Activated CD4-positive, alpha-beta T cell treated with anti-CD3 and anti-CD28 coated beads for 36 hours (primary cell): ENCODE data around the gene WDR91. TPM values are rescaled to one million over a fixed set of nuclear protein-coding genes. Genes with fewer than 3 reads are reported as not detected.
A peak's percentile ranks its signal among the peaks of the same experiment; 100 is the strongest.

Experiments
- ATAC-seq: fragments of 200-7000 bp; cut with Tn5 transposase; one replicate; pipeline ENCODE4 v1.10.0; 2021; ENCODE audit warnings: mild to moderate bottlenecking, moderate library complexity
- CTCF ChIA-PET: fragments of 350-600 bp; sonication (Branson Sonifier 250); formaldehyde crosslinking; loops from one replicate; lab custom pipeline; 2021; ENCODE audit warnings: antibody characterized with exemption; lab: Charles Lee
- POLR2A ChIA-PET: fragments of 350-600 bp; sonication (Branson Sonifier 250); formaldehyde crosslinking; loops from one replicate; lab custom pipeline; 2021; ENCODE audit warnings: antibody characterized with exemption, inconsistent platforms; lab: Charles Lee
- DNase-seq: peaks from one replicate; pipeline ENCODE4 v3.0.0-alpha.2; 2020
- H3K27ac Mint-ChIP-seq: one replicate; pipeline ENCODE4 v1.8.0; 2021; ENCODE audit warnings: mixed read lengths
- H3K27me3 Mint-ChIP-seq: one replicate; pipeline ENCODE4 v1.8.0; 2021; ENCODE audit warnings: mixed read lengths
- H3K36me3 Mint-ChIP-seq: one replicate; pipeline ENCODE4 v1.8.0; 2021; ENCODE audit warnings: low read depth, mixed read lengths
- H3K4me1 Mint-ChIP-seq: one replicate; pipeline ENCODE4 v1.8.0; 2021; ENCODE audit warnings: mixed read lengths
- H3K4me3 Mint-ChIP-seq: one replicate; pipeline ENCODE4 v1.8.0; 2021; ENCODE audit warnings: mild to moderate bottlenecking, moderate library complexity, mixed read lengths
- H3K9me3 Mint-ChIP-seq: one replicate; pipeline ENCODE4 v1.8.0; 2021; ENCODE audit warnings: low read depth, mixed read lengths
- intact Hi-C, 2 experiments: fragments of 100-400 bp; cut with DNase I in 1 of 2; cut with micrococcal nuclease in 1 of 2; formaldehyde crosslinking; loops; one replicate each; pipeline versions ENCODE4 v1.14.2 to v1.15.1; 2022 to 2024; cut with DNase I, micrococcal nuclease
- total RNA-seq, 2 experiments: library from RNA; stranded (reverse); gene quantifications; one replicate each; pipeline ENCODE4 v1.2.3, GENCODE V29; 2021

Gene WDR91
- total RNA-seq, 2 experiments from 2014 or later = 11.8 to 12.0 TPM

- H3K27ac Mint-ChIP-seq = no peak overlapping the region
- ATAC-seq (no peak), DNase-seq (no peak)
- intact Hi-C loops = no loop called here
- ChIA-PET POLR2A (no interaction called here), CTCF (interaction anchor here (0.6 to 1.6 kb wide), 3 partner anchors 9 to 66 kb away, joined by 3 read pairs; no protein-coding TSS in a partner anchor)
- H3K27me3 Mint-ChIP-seq = no peaks in the 10 kb centered on the region
- no peak overlapping the region for H3K4me3 Mint-ChIP-seq
- H3K9me3 Mint-ChIP-seq = no peaks in the 10 kb centered on the region
- peaks cover 44% of the 10 kb centered on the region for H3K4me1 Mint-ChIP-seq
- H3K36me3 Mint-ChIP-seq = peaks cover 13% of the 10 kb centered on the region
Measured at GRCh38 chr7:135209225-135209834, 2.0 kb downstream of the WDR91 start.

- peak overlapping the region; percentile 8 for H3K27ac Mint-ChIP-seq
- H3K36me3 Mint-ChIP-seq = peaks cover 20% of the 10 kb centered on the region
- no peak overlapping the region for H3K4me3 Mint-ChIP-seq
- DNase-seq (no peak), ATAC-seq (no peak)
- POLR2A ChIA-PET = interaction anchor here (0.7 kb wide), 1 partner anchor 895 kb away, joined by 3 read pairs; no protein-coding TSS in a partner anchor
- intact Hi-C loops = no loop called here
- peaks cover 47% of the 10 kb centered on the region for H3K4me1 Mint-ChIP-seq
- no peaks in the 10 kb centered on the region for H3K27me3 Mint-ChIP-seq
- CTCF ChIA-PET = interaction anchor here (0.6 kb wide), 1 partner anchor 222 kb away, joined by 3 read pairs; the partner anchor contains the start of gene AGBL3
- no peaks in the 10 kb centered on the region for H3K9me3 Mint-ChIP-seq
Measured at GRCh38 chr7:135208102-135208793, 3.1 kb downstream of the WDR91 start.

- Mint-ChIP-seq H3K4me1 (peaks cover 50% of the 10 kb centered on the region), H3K27me3 (no peaks in the 10 kb centered on the region), H3K36me3 (peaks cover 23% of the 10 kb centered on the region), H3K27ac (no peak overlapping the region), H3K9me3 (no peaks in the 10 kb centered on the region), H3K4me3 (no peak overlapping the region)
- DNase-seq (no peak), ATAC-seq (no peak)
- intact Hi-C loops = no loop called here
- ChIA-PET POLR2A (interaction anchor here (0.7 kb wide), 1 partner anchor 894 kb away, joined by 3 read pairs; no protein-coding TSS in a partner anchor), CTCF (no interaction called here)
Measured at GRCh38 chr7:135207406-135208101, 3.8 kb downstream of the WDR91 start.

GRCh38 chr7:135206941-135207391 lies 4.4 kb downstream of the WDR91 start:
- Mint-ChIP-seq H3K27me3 (no peaks in the 10 kb centered on the region), H3K27ac (peak overlapping the region; percentile 21), H3K4me3 (no peak overlapping the region), H3K4me1 (peaks cover 54% of the 10 kb centered on the region), H3K36me3 (peaks cover 28% of the 10 kb centered on the region), H3K9me3 (no peaks in the 10 kb centered on the region)
- intact Hi-C loops = no loop called here
- POLR2A ChIA-PET = no interaction called here
- DNase-seq = no peak
- CTCF ChIA-PET = interaction anchor here (0.8 kb wide), 1 partner anchor 97 kb away, joined by 3 read pairs; no protein-coding TSS in a partner anchor
- no peak for ATAC-seq

DNA sequence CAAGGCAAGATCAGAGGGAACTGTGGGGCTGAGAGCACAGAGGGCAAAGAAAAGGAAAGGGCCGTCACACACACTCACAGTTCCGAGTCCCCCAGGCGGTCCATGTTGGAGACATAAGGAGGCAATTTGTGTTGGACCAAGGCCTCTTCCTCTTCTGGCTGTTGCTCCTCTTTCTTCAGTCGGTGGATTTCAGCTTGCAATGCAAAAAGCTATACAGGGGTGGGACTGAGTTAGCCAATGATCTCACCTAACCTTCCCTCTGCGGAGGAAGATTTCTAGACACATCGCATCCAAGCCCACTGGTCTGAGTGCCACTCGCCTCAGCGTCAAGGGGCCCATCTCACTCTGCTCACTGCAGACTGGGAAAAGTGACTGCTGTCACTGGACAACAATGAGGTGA lies 5.5 kb downstream of the WDR91 start:
- intact Hi-C loops = no loop called here
- Mint-ChIP-seq H3K27ac (no peak overlapping the region), H3K27me3 (no peaks in the 10 kb centered on the region), H3K4me1 (peaks cover 57% of the 10 kb centered on the region), H3K9me3 (no peaks in the 10 kb centered on the region), H3K4me3 (no peak overlapping the region), H3K36me3 (peaks cover 34% of the 10 kb centered on the region)
- ChIA-PET POLR2A (interaction anchor here (0.7 kb wide), 1 partner anchor 733 kb away, joined by 3 read pairs; no protein-coding TSS in a partner anchor), CTCF (interaction anchor here (0.6 kb wide), 1 partner anchor 492 kb away, joined by 3 read pairs; no protein-coding TSS in a partner anchor)
- no peak for ATAC-seq
- no peak for DNase-seq

DNA sequence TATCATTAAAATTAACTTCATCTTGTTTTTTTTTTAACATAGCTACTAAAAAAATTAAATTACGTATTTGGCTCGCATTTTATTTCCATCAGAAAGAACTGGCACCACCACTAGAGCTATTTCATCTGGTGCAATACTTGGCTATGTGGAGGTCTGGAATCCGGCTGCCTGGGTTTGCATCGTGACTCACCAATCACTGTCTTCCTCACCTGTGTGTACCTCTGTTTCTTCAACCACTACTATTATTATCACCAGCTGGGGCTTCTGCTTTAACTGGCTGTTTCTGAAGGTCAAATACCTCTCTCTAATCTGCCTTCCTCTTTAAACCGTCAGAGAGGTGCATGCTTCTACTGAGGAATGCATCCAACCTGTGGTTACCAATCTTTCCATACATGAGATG lies 6.5 kb downstream of the WDR91 start:
- intact Hi-C loops = no loop called here
- H3K27ac Mint-ChIP-seq = no peak overlapping the region
- H3K4me3 Mint-ChIP-seq = no peak overlapping the region
- peaks cover 50% of the 10 kb centered on the region for H3K4me1 Mint-ChIP-seq
- no peaks in the 10 kb centered on the region for H3K9me3 Mint-ChIP-seq
- CTCF ChIA-PET = interaction anchor here (0.6 to 1.6 kb wide), 2 partner anchors 9 to 491 kb away, joined by 3 to 4 read pairs; no protein-coding TSS in a partner anchor
- DNase-seq = no peak
- POLR2A ChIA-PET = interaction anchor here (0.7 kb wide), 1 partner anchor 734 kb away, joined by 3 read pairs; no protein-coding TSS in a partner anchor
- peaks cover 34% of the 10 kb centered on the region for H3K36me3 Mint-ChIP-seq
- ATAC-seq = no peak
- no peaks in the 10 kb centered on the region for H3K27me3 Mint-ChIP-seq

DNA sequence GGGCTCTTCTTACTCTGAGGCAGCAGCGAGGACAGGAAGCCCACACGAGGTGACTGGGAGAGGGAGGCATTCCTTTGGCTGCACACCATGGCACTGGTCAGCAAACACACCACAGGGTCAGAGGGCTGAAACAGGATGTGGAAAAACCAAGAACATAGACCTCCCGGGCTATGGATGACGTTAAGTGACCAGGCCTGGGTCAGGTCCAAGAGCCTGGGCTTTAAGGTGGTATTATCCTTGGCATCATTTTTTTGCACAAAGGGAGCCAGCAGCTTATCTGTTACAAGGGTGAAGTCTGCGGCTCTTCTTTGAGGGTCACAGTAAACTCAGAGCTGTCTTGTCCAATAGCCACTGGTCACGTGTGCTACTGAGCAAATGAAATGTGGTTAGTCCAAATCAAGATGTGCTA lies 7.0 kb downstream of the WDR91 start:
- CTCF ChIA-PET = interaction anchor here (0.6 to 1.7 kb wide), 3 partner anchors 10 to 71 kb away, joined by 3 to 4 read pairs (median 4); no protein-coding TSS in a partner anchor
- no peak overlapping the region for H3K4me3 Mint-ChIP-seq
- DNase-seq = no peak

GRCh38 chr7:135201350-135201749 lies 10.0 kb downstream of the WDR91 start:
- intact Hi-C loops = no loop called here

More for the DNA sequence above, 7.0 kb downstream of the WDR91 start:
- ATAC-seq = no peak
- no peaks in the 10 kb centered on the region for H3K27me3 Mint-ChIP-seq
- H3K27ac Mint-ChIP-seq = no peak overlapping the region
- intact Hi-C loops = no loop called here
- peaks cover 34% of the 10 kb centered on the region for H3K36me3 Mint-ChIP-seq
- H3K9me3 Mint-ChIP-seq = no peaks in the 10 kb centered on the region
- POLR2A ChIA-PET = no interaction called here
- peaks cover 45% of the 10 kb centered on the region for H3K4me1 Mint-ChIP-seq

GRCh38 chr7:135200821-135201331 lies 10.4 kb downstream of the WDR91 start:
- ATAC-seq (no peak), DNase-seq (no peak)
- ChIA-PET CTCF (interaction anchor here (0.7 kb wide), 1 partner anchor 9 kb away, joined by 3 read pairs; no protein-coding TSS in a partner anchor), POLR2A (no interaction called here)
- H3K4me3 Mint-ChIP-seq = no peak overlapping the region
- H3K4me1 Mint-ChIP-seq = peaks cover 22% of the 10 kb centered on the region
- H3K36me3 Mint-ChIP-seq = peaks cover 41% of the 10 kb centered on the region
- no peak overlapping the region for H3K27ac Mint-ChIP-seq
- H3K9me3 Mint-ChIP-seq = no peaks in the 10 kb centered on the region
- intact Hi-C loops = no loop called here
- no peaks in the 10 kb centered on the region for H3K27me3 Mint-ChIP-seq

More at GRCh38 chr7:135201350-135201749, 10.0 kb downstream of the WDR91 start:
- DNase-seq (no peak), ATAC-seq (no peak)
- POLR2A ChIA-PET = no interaction called here
- H3K27me3 Mint-ChIP-seq = no peaks in the 10 kb centered on the region
- peaks cover 27% of the 10 kb centered on the region for H3K4me1 Mint-ChIP-seq
- CTCF ChIA-PET = interaction anchor here (1.1 kb wide), 1 partner anchor 63 kb away, joined by 3 read pairs; no protein-coding TSS in a partner anchor
- no peak overlapping the region for H3K4me3 Mint-ChIP-seq
- H3K9me3 Mint-ChIP-seq = no peaks in the 10 kb centered on the region
- no peak overlapping the region for H3K27ac Mint-ChIP-seq
- peaks cover 44% of the 10 kb centered on the region for H3K36me3 Mint-ChIP-seq

GRCh38 chr7:135199439-135199838 lies 11.9 kb downstream of the WDR91 start:
- Mint-ChIP-seq H3K4me1 (peaks cover 22% of the 10 kb centered on the region), H3K9me3 (no peaks in the 10 kb centered on the region), H3K4me3 (no peak overlapping the region), H3K27me3 (no peaks in the 10 kb centered on the region), H3K27ac (no peak overlapping the region), H3K36me3 (peaks cover 44% of the 10 kb centered on the region)
- ChIA-PET POLR2A (no interaction called here), CTCF (no interaction called here)
- ATAC-seq = no peak
- intact Hi-C loops = no loop called here
- no peak for DNase-seq
